DMS114 treated with DMSO at 0.1 percent for 48 hours (cell line): ENCODE results near the gene EYS.

ENCODE experiments used
- DNase-seq: peaks from one replicate; lab custom pipeline; 2025; ENCODE audit not compliant: unreplicated experiment; lab: John Stamatoyannopoulos, UW

Gene EYS

GRCh38 chr6:64197246-64197645 lies 1509.8 kb downstream of the EYS start:
- DNase-seq = no peak

- no peak for DNase-seq
These were observed 1520.4 kb downstream of the EYS start for GRCh38 chr6:64186592-64186991.

DNA sequence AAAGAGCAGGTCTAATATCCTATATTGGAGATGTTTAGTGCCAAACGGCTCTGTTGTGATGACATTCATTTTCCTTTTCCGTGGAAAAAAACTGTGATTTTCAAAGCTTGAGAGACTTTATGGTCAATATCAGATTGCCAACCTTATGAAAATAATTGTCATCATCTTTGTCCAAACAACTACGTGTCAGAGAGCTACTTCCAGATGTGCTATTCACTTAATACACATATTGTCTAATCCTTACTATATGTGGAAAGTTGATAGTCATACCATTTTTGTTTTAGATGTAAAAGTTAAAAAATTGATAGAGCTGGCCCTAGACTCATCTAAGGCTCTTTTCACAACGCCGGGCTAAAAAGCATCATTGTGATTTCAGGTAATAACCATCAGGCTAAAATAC lies 1521.4 kb downstream of the EYS start:
- no peak for DNase-seq

GRCh38 chr6:64175296-64175695 lies 1531.7 kb downstream of the EYS start:
- no peak for DNase-seq

DNA sequence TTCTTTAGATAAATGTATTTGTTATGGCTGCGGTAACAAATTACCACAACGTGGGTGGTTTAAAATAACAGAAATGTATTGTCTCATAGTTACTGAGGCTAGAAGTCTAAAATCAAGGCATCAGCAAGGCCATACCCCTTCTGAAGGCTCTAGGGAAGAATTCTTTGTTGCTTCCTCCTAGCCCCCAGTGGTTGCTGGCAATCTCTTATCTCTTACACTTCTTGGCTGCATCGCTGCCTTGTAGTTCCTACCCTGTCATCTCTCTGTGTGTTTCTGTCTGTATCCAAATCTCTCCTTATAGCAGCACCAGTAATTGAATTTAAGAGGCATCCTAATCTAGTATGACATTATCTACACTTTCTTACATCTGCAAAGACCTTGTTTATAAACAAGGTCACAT lies 1536.7 kb downstream of the EYS start:
- DNase-seq = no peak

DNA sequence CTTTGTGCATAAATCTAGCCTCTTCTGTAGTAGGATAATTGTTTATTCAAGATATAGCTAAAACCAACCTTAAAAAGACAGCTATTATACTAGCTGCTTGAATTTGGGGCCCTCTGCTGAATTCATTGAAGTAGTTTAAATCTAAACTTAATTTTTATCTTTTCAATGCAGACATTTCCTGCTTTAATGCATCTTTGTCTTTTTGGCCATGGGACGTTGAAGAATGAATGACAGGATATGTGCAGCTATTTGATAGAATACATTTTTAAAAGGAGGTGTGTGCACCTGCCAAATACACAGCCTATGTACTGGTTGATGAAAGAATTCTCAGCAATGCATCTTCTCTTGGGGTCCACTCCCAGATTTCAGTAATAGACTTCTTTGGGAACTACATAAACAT lies 1546.5 kb downstream of the EYS start:
- DNase-seq = no peak

GRCh38 chr6:64155063-64155462 lies 1552.0 kb downstream of the EYS start:
- DNase-seq = no peak

DNA sequence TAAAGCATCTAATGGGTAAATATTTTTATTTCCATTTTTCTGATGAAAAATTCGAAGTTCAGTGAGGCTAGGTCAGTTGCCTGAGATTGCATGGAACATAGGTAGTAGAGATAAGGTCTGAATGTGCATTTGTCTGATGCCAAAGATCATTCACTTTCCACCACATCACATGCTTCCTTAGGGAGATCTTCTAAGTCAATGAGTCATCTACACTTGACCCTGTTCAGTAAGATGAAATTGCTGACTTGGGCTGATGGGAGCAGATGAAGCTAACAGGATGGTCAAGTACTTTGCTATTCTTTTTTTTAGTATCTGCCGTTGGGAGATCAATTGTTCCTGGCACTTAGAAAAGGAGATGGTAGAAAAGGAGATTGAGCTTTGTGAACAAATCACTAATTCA lies 1560.2 kb downstream of the EYS start:
- no peak for DNase-seq

GRCh38 chr6:64146094-64146493 lies 1560.9 kb downstream of the EYS start:
- DNase-seq = no peak

- no peak for DNase-seq
These were observed 1561.4 kb downstream of the EYS start for GRCh38 chr6:64145658-64146057.

DNA sequence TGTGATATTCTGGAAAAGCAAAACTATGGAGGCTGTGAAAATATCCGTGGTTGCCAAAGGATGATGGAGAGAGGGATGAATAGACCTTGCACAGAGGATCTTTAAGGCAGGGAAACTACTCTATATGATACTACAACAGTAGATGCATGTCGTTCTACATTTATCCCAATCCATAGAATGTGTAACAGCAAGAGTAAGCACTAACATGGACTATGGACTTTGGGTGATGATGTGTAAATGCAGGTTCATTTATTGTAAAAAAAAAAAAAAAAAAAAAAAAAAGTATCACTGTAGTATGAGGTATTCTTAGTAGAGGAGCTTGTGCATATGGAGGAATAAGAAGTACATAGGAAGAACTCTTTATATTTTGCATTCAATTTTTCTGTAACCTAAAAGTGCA lies 1563.9 kb downstream of the EYS start:
- no peak for DNase-seq

DNA sequence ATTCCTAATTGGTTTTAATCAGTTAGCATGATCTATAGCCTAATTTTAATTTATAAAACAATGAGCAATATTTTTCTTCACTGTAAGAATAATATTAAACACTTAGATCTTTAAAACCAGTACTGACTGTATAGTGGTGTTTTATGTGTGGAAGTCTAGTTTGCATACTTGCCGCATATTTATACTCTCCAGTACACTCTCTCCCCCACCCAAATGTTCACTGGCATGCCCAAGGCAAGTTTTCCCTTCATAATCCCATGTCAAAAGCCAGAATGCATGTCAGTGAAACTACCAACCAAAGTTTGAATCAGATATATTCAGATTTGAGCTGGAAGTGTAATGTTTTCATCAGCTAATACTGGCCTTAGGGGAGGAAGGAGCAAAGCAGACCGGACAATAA lies 1565.3 kb downstream of the EYS start:
- DNase-seq = no peak

DNA sequence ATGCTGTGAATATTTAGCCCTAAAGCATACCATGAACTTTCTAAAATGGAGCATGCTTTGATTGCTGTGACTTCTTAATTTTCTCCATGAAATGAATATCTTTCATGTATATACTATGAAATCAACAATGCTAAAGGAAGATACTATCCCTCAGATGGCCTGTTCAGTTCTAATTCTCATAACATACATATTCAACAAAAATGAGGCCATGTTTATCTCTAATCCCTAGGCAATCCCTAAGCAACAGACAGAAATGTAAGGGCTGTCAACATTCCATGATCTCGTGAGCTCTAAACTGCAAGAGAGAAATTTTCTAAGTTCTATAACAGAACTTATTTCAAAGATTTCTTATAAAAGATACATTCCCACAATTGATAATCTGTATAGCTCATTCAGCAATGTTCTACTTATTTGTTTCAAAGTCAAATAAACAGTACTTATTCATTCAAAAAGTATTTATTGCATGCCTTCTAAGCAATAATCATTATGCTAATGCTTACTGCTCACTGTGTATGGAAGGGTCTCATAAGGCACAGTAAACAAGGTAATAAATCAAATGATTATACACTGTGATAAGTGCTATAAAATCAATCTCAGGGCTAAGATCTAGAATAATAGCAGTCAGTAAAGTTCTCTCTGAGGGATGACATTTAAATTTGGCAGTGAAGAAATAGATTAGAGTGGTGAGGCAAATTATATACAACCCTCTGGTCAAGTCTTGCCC lies 1578.6 kb downstream of the EYS start:
- no peak for DNase-seq

GRCh38 chr6:64123761-64124633 lies 1583.0 kb downstream of the EYS start:
- no peak for DNase-seq

DNA sequence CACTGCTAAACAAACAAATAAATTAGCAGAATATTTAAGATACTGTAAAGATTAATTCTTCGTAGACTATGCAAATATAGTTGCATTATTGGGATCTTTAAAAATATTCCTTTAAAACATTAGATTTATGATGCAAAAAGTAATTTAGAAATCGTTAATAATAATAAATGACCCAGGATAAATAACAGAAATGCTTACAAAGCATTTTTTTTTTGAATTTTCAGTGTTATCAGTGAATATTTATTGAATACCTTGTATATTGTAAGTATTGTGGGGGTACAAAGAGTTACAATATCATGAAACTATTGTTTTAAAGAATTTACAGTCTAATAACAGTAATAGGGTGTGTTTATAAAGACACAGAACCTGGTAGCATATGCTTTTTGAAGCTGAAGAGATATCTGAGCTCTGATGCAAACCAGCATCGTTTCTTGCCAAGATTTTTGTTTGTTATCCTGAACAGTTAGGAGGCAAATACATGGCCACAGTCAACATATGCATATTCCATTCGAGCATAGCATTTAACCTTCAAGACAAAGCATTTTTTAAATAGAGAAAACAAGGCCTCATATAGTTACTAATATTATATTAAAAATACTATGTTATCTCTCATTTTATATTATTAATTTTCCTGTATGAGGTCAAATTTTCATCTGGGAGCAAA lies 1584.2 kb downstream of the EYS start:
- DNase-seq = no peak

DNA sequence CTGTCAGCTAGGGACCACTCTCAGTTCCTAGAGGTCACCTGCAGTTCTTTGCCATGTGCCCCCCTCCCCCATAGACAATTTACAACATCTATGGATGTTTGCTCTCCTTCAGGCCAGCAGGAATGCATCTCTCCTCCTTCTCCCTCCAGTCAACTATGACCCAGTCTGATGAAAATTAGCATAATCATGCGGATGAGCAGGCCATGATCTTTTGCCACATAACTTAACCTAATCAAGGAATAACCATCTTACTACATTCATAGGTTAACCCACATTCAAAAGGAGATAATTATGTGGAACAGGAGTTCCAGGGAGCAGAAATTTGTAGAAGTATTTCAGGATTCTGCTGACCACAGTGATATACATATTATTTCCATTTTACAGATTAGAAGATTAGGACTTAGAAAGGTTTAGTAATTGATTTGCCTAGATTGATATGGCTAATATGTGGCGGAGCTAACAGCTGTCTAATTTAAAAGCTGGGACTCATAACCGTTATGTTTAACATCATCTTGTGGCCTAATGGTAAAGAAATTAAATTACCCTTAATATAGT lies 1585.9 kb downstream of the EYS start:
- no peak for DNase-seq

DNA sequence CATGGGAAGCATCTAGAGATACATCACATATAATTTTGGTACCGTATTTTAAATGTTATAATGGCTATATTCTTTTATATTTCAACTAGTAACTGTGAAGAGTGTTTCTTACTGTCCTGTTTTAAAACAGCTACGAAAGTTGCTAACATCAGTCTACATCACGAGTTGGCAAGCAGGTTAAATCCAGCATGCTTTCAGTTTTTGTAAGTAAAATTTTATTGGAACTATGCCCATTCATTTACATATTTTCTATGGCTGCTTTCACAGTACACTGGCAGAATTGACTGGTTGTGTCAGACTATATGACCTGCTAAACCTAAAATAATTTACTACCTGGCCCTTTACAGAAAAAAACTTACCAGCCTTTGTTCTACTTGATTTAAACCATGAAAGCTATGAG lies 1593.3 kb downstream of the EYS start:
- DNase-seq = no peak

- DNase-seq = no peak
These were observed 1603.0 kb downstream of the EYS start for GRCh38 chr6:64104051-64104450.

DNA sequence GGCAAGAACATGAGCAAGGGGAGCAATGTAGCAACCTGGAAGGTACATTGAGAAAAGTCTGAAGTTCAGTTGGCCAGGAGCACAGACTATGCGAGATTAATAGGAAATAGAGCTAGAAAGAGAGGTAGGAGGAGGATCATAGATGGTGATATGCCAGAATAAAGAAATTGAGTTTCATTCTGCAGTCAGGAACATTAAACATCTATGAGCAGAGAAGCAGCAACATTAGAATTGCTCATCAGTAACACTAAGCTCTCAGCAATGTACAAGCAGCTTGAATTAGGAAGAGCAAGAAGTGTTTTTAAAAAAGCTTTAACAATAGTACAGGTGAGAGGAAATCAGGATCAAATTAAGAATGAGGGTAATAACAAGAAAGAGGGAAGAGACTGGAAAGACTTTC lies 1603.5 kb downstream of the EYS start:
- no peak for DNase-seq

DNA sequence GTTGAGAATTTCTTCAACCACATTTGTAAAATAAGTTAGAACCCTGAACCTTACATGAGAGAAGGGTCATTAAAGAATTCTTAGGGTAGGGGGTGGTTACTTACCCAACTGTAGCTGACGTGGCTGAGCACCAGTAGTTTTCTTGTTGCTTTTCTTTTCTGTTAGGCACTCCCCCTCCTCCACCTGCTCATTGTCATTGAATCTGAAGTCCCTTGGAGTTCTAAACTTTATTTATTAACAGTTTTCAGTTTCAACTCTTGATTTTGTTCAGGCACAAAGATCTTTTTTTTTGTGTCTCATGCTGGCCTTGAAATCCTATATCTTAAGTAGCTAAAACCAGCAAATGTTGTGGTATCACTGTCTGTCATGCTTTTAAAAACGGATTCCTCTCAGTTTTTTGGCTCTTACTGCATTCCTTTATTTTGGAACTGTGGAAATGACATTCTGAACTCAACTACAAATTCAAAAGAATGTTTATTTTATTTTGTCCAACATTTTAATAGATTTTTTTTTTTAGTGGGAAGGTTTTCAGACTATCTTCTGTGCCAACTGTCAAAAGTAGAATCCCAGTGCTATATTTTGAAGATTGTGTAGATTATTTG lies 1606.2 kb downstream of the EYS start:
- DNase-seq = no peak

DNA sequence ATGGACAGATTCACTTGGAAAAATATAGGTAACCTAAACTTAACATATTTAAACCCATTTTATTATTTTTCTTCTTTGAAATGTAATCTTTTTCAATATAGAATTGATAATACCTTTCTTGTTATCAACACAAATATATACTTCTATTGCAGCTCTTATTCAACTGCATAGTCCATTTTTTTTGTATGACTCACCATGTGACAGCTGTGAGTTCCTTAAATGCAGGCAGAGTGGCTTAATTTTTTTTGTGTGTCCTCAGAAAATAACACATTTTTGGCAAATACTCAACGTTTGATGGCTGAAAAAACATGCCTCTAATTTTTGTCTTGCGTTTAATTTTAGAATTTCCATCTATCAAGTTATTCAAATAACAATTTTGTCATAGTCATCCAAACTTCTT lies 1616.7 kb downstream of the EYS start:
- no peak for DNase-seq
